NCI-H345 treated with DMSO at 0.1 percent for 48 hours (cell line): ENCODE data around the gene ENTPD8.
"Not testable (repeated sequence)": the region's sequence is repeated elsewhere in the genome, so short reads cannot be mapped to it uniquely, and the experiment has no call there.

ENCODE experiments used
- DNase-seq: peaks from one replicate; lab custom pipeline; 2025; ENCODE audit not compliant: unreplicated experiment; lab: John Stamatoyannopoulos, UW

Gene ENTPD8

DNA sequence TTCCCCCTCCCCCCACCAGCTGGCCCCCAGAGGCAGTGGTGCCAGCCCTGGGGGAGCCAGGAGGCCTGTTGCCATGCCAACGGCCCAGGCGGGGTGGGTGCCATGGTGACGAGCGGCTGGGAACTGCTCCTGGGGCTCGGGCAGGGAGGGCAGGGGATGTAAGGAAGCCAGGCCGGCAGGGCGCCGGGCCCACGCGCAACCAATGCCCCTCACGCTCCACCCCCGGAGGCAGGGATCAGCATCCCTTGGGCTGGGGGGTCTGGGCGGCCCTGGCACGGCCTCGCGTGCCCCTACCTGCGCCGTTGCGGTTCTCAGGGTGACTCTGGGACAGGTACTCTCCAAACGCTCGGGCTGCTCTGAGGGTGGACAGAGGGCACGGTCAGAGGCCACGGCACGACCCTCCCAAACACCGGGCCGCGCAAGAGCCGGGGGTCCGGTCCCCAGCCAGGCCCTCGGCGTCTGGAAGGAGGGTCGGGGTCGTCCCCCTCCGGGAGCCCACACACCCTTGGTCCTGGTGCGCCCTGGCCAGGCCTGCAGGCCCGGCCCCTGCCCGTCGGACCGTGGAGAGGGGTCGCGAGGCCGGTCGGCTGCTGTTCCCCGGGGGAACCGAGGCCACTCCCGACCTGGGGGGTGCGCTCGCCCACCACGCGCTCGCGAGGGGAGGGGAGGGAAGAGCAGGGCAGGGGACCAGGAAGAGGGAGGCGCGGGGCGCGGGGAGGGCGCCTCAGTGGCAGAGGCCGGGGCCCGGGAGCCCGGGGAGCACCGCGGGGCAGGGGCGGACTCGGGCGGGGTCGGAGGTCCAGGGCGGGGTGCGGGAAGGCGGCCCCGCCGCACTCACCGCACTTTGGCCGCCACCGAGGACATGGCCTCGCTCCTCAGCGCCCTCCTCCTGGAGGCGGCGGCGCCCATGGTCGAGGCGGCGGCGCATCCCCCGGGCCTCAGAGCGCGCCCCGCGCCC is 17.3 kb upstream of the ENTPD8 start:
- no peak for DNase-seq

DNA sequence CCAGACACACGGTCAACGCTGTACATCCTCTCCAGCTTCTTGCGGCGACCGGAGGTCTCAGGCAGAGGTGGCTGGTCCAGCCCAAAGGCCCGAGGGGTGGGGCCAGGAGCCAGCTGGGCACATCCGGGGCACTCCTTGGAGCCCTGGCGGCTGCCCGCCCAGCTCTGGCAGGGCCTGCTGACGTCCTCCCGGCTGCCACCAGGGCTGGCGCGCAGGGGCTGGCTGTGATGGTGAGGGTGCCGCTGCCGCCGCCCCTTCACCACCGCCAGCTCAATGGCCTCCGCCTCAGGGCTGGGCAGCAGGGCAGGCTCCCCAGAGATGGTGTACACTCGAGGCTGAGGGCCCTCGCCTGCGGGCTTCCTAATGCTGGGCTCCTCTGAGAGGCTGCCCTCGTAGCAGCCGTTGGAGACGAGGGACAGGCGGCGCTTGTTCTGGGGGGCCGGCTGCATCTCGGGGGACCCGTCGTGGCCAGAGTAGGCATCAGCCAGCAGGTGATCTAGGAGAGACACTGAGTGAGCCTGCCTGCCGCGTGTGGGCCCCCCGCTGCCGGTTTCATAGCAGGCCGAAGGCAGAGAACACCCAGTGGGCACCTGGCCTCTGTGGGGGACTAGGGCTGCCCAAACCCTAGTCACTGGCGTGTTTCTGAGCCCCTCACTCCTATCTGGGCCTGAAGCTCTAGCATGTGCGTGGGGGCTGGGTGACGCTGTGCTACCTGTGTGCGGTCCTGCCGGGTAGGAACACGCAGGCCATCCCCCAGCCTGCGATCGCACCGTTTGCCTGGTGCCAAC is 16.4 kb upstream of the ENTPD8 start:
- DNase-seq = no peak

DNA sequence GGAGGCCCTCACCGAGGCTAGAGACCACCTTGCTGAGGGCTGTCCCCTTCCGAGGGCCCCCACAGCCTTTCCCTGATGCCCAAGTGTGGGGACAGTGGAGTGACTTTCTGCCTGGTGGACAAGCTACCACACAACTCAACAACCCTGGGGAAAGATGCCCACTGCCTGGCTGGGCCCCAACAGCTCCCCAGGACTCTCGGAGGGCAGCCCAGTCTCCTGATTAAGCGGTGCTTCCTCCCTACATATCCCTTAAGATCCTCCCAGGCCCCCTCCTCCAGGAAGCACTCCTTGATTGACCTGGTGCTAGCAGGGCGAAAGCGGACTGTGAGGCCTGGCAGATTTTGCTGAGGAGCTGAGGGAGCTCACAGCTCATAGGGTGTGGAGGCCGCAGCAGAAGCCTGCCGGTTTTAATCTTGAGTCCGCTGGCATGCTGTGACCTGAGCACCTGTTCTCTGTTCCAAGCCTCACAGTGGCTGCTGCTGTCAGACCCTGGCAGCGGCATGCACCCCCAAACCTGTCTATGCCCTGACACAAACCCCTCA is 15.8 kb upstream of the ENTPD8 start:
- DNase-seq = no peak

DNA sequence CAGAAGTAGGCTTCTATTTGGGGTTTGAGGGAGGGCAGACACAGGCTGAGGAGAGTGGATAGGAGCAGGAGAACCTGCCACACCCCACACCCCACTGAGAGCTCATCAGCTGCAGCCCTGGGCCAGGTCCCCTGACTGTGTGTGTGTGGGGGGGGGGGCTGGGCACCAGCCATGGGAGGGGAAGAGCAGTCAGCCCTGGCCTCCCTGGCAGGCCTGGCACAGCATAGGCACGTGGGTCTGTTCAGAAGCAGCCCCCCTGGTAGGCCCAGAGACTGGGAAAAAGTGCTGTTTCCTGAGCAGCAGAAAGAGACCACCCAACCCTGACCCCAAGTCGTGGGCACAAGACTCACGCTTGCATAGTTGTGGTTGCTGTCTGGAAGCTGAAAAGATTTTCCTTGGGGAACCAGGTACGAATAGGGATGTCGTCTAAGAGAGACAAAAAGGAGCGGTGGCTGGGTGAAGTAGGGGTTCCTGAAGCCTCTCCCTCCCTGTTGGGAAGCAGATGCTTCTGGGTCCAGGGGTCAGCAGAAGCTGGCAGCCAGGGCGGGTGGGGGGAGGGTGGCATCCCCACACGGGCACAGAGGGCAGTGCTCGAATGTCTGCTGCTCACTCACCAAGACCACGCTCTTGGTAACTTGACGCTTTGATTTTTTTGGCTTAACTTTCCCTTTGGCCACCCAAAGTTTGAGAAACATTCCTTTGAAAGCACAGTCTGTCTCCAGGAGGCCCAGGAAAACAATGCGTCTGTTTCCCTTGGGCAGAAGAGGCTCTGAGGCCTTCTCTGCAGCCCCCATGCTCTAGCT is 15.1 kb upstream of the ENTPD8 start:
- DNase-seq = no peak

DNA sequence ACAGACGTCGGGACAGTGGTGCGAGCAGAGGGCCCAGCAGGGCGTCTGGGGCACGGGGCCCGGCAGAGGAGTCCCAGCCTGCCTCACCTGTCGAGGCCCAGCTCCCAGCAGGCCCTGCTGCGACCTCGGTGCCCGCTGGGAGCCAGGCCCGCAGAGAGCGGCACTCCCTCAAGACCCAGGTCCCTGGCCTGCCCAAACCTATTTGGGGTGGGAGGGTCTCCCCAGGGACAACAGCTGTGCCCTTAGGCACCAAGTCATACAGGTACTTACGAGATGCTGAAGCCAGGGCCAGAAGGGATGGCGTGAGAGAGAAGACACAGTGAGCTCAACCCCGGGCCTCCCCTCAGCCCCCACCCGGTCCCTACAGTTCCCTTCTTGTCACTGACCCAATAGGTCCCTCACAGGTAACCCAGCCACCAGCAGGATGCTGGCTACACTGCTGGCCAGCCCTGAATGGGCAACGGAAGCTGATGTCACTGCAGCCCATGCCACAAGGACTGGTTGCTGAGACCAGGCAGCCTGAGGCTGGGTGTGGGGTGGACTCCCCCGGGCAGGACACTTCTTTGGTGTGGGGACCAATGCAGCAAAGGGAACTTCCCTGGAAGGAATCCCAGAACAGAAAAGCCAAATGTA is 14.3 kb upstream of the ENTPD8 start:
- DNase-seq = no peak

DNA sequence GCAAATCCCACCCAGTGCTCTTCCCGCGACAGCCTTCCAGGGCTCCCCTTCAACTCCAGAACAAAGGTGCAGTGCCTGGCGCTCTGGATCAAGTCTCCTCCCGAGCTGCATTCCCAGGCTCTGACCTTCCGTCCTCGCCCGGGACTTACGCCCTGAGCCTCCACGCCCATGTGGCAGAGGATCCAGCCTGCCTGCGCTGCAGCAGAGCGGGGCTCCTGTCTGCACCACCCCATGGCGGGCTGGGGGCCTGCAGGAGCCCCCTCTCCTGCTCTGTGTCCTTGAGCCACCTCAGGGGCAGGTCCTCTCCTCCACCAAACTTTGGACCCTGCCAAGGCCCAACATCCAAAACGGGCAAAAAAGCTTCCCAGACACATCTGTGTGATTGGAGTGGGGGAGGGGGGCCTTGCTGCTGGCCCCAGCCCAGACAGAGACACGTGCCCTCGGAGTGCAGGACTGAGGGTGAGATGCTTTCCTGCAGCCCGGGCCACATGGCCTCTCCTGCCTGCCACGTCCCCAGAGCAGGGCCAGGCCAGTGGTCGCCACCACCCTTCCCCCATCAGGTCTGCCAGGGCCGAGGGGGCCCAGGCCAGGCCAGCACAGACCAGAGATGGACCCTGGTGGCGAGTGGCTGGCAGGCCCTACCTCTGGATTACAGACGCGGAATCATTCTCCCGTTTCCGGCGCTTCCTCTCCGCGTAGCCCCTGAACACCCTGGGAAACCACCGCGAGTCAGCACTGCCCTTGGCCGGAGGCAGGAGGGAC is 13.6 kb upstream of the ENTPD8 start:
- no peak for DNase-seq

DNA sequence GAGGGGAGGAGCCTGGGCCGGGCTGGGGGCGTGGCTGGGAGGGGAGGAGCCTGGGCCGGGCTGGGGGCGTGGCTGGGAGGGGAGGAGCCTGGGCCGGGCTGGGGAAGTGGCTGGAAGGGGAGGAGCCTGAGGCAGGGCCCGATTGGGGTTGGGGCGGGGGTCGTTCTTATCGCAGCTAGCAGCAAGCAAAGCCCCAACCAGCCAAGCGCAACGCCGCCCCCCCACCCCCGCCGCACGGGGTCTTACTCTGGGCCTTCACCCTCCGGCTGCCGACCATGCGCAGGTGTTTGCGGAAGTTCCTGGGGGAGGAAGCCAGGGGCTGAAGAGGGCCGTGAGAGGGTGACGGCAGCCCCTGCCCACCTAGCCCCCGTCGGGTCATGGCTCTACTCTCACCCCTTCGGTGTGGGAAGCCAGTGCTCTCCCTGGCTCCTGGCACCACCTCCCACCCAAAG is 13.0 kb upstream of the ENTPD8 start:
- DNase-seq = no peak

DNA sequence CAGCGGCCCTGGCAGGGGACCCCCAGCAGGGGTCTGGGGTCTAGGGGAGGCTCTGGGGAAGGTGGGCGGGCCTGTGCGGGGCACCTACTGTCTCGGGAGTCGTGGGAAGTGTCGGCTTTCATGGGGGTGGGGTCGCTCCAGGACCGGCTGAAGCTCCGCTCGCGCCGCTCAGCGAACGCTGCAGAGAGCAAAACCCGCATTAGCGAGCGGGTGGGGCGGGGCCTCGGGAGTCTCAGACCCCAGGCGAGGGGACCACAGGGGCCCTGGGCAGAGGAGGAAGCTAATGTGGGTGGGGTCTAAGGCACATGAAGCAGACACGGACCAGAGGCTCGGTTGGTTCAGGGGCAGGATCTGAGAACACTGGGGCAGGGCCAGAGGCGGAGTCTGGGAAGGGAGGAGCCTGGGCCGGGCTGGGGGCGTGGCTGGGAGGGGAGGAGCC is 12.5 kb upstream of the ENTPD8 start:
- DNase-seq = no peak

DNA sequence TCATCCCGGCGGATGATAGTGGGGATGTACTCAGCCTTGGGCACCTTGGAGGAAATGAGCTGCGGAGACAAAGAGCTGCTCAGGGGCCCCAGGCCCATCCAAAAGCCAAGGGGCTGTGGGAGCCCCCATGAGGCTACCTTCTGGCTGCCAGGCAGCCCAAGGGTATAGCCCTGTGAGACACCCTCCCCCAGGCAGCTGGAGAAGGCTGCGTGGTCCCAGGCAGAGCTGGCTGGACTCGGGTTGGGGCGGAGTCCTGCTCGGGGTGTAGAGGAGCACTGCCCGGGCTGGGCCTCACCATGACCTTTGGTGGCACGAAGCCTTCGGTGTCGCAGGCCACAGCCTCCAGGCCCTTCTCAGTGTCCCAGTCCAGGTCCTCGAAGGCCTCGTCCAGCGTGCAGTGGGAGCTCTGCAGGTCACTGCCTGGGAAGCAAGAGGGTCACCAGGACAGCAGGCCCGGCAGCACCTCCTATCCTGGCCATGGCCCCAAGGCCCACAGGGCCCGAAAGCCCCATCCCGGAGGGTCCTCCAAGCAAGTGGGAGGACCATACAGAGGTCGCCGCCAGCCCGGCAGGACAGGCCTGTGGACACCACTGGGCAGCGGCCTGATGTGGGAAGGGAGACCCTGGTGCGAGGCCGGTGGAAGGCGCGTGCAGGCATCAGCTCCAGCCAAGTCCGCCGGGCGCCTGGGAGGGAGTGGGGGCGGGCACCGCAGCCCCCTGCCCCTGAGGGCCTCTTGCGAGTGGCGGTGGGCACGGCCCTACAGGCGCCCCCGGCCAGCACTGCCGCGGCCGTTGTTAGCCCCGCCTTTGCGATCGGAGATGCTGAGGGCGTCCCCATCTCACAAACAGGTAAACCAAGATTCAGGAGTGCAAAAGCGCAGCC is 11.8 kb upstream of the ENTPD8 start:
- DNase-seq = no peak

DNA sequence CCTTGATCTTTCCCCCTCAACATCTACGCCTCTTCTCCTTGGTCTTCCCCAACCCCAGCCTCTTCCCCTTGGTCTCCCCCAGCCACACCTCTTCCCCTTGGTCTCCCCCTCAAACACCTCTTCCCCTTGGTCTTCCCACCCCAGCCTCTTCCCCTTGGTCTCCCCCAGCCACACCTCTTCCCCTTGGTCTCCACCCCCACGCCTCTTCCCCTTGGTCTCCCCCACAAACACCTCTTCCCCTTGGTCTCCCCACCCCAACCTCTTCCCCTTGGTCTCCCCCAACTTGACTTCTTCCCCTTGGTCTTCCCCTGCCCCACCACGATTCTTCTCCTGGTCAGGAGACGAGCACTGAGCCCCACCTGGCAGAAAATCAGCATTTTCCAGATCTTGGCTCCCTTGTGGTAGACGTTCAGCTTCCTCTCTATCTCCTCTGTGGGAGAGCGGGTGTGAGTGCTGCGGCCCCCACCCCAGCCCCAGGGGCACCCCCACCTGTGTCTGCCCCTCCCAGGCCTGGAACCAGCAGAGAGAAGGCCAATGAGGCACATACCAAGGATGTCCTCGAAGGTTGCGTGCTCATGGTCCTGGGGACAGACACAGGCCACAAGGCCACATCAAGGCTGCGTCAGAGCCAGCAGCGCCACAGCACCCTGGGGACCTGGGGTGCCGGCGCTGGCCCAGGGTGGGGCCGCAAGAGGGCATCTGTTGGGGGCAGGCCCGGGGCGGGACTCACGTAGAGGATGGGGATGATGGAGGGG is 11.0 kb upstream of the ENTPD8 start:
- DNase-seq = no peak

DNA sequence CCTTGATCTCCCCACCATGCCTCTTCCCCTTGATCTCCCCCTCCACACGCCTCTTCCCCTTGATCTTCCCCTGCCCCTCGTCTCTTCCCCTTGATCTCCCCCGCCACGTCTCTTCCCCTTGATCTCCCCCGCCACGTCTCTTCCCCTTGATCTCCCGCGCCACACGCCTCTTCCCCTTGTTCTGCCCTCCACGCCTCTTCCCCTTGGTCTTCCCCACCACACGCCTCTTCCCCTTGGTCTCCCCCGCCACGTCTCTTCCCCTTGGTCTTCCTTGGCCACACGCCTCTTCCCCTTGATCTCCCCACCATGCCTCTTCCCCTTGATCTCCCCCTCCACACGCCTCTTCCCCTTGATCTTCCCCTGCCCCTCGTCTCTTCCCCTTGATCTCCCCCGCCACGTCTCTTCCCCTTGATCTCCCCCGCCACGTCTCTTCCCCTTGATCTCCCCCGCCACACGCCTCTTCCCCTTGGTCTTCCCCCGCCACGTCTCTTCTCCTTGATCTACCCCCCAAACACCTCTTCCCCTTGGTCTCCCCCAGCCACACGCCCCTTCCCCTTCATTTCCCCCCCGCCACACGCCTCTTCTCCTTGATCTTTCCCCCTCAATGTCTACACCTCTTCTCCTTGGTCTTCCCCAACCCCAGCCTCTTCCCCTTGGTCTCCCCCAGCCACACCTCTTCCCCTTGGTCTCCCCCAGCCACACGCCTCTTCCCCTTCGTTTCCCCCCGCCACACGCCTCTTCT is 10.3 kb upstream of the ENTPD8 start:
- DNase-seq = not testable (repeated sequence)

DNA sequence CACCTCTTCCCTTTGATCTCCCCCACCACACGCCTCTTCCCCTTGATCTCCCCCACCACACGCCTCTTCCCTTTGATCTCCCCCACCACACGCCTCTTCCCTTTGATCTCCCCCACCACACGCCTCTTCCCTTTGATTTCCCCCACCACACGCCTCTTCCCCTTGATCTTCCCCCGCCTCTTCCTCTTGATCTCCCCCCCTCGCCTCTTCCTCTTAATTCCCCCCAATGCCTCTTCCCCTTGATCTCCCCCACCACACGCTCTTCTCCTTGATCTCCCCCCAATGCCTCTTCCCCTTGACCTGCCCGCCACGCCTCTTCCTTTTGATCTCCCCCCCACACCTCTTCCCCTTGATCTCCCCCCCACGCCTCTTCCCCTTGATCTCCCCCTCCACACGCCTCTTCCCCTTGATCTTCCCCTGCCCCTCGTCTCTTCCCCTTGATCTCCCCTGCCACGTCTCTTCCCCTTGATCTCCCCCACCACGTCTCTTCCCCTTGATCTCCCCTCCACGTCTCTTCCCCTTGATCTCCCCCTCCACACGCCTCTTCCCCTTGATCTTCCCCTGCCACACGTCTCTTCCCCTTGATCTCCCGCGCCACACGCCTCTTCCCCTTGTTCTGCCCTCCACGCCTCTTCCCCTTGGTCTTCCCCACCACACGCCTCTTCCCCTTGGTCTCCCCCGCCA is 9.5 kb upstream of the ENTPD8 start:
- not testable (repeated sequence) for DNase-seq

DNA sequence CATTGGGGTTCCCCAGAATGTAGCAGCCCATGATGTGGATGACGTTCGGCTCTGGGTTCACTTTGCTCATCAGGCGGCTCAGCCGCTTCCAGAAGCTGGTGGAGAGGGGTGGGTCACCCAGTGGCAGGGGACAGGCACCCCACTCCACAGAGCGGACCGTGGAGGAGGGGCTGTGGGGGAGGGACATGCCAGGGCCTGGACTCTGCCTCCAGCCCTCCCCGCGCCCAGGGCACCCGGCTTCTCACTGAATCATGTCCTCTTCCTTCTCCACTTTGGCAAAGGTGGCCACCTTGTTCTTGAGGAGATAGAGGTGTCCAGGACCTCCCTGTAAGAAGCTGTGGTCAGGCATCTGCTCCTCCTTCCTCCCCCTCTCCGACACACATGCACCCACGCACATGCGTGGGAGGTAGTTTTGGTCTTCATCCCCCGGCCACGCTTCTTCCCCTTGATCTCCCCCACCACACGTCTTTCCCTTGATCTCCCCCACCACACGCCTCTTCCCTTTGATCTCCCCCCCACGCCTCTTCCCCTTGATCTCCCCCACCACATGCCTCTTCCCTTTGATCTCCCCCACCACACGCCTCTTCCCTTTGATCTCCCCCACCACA is 8.9 kb upstream of the ENTPD8 start:
- DNase-seq = no peak

DNA sequence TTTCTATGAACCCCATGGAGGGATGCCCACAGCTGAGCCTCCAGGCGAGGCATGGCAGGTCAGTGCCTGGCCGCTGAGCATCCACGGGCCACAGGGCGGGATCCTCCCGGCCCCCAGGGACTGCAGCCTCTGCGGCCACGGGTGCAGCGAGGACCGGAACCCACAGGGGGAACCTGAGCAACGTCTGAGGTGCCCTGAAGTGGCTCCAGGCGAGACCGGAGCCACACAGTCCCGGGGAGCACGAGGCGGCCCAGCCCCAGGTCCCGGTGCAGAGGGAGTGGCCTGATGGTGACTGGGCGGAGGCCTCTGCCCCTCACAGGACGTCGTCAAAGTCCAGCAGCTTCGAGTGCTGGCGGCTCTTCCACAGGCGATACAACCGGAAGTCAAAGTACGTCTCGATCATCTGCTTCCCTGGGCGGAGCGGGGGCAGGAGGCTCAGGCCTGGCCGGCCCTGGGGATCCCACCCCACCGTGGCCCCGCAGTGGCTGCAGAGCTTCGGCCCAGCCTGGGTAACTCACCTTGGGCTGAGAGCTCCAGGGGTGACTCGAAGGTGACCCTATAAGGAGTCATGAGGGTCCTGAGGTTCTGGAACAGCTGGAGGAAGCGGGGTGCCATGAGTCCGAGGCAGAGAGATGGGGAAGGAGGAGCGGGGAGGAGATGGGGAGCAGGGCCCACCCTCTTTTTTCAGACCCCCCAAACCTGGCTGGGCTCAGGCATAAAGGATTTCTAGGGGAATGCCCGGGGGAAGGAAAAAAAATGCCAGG is 8.1 kb upstream of the ENTPD8 start:
- no peak for DNase-seq

DNA sequence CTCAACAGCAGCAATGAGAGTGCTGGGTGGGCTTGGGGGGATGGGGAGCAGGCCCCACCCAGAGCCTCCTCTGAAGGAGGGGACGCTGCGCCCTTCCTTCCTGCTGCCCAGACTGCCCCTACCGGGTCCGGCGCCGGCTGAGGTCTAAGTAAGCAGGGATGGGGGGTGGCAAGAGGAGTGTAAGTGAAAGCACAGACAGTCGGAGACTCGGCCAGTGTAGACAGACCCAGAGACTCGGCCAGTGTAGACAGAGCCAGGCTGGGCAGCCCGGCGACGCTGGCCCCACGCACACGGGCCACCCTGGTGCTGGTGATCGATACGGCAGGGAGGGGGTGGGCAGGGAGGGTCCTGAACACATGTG is 7.4 kb upstream of the ENTPD8 start:
- no peak for DNase-seq
